H9 (cell line): Measurements from ENCODE around the gene KIF21A. TPM values are rescaled to one million over a fixed set of nuclear protein-coding genes. Genes with fewer than 3 reads are reported as not detected.

Experiments
- DNase-seq: peaks from one replicate; pipeline ENCODE4 v3.0.0-alpha.2; 2017
- H2AFZ ChIP-seq: one replicate; pipeline ENCODE4 v1.6.1; 2013; ENCODE audit warnings: mild to moderate bottlenecking, low read length, control low read depth, moderate library complexity
- H2AK5ac ChIP-seq: 2 replicates; pipeline ENCODE4 v1.6.1; 2013; ENCODE audit warnings: low read length, control low read depth, mixed read lengths; ENCODE audit not compliant: insufficient read length
- H2BK120ac ChIP-seq: one replicate; pipeline ENCODE4 v1.6.1; 2013; ENCODE audit warnings: low read depth, mild to moderate bottlenecking, low read length, control low read depth, inconsistent platforms; ENCODE audit not compliant: poor library complexity, severe bottlenecking
- H2BK12ac ChIP-seq: 2 replicates; pipeline ENCODE4 v1.6.1; 2013; ENCODE audit warnings: low read length, control low read depth, mixed read lengths, low read depth; ENCODE audit not compliant: insufficient read length
- H2BK15ac ChIP-seq: 2 replicates; pipeline ENCODE4 v1.6.1; 2013; ENCODE audit warnings: low read depth, low read length, control low read depth
- H2BK20ac ChIP-seq: one replicate; pipeline ENCODE4 v1.6.1; 2013; ENCODE audit warnings: low read depth, mild to moderate bottlenecking, low read length, control low read depth, inconsistent platforms; ENCODE audit not compliant: poor library complexity, severe bottlenecking
- H2BK5ac ChIP-seq: 2 replicates; pipeline ENCODE4 v1.6.1; 2013; ENCODE audit warnings: low read length, control low read depth, mixed read lengths; ENCODE audit not compliant: insufficient read length
- H3K14ac ChIP-seq: 2 replicates; pipeline ENCODE4 v1.6.1; 2013; ENCODE audit warnings: low read length, control low read depth; ENCODE audit not compliant: insufficient read depth
- H3K18ac ChIP-seq: 2 replicates; pipeline ENCODE4 v1.6.1; 2013; ENCODE audit warnings: low read depth, mild to moderate bottlenecking, mixed read lengths, low read length, control low read depth; ENCODE audit not compliant: insufficient read length
- H3K23ac ChIP-seq: 2 replicates; pipeline ENCODE4 v1.6.1; 2013; ENCODE audit warnings: low read length, control low read depth, mixed read lengths, low read depth; ENCODE audit not compliant: insufficient read length
- H3K23me2 ChIP-seq: 2 replicates; pipeline ENCODE4 v1.6.1; 2013; ENCODE audit warnings: low read depth, mild to moderate bottlenecking, mixed read lengths, low read length, control low read depth; ENCODE audit not compliant: insufficient read length, poor library complexity, severe bottlenecking
- H3K27ac ChIP-seq: 2 replicates; pipeline ENCODE4 v1.5.1; 2013; ENCODE audit warnings: low read length, control low read depth, mixed read lengths, low read depth; ENCODE audit not compliant: insufficient read length
- H3K27me3 ChIP-seq: 2 replicates; pipeline ENCODE4 v1.6.1; 2013; ENCODE audit warnings: low read length, control low read depth, inconsistent platforms; ENCODE audit not compliant: insufficient read depth
- H3K4ac ChIP-seq: 2 replicates; pipeline ENCODE4 v1.6.1; 2013; ENCODE audit warnings: low read depth, mild to moderate bottlenecking, control low read depth, inconsistent platforms, low read length, moderate library complexity
- H3K4me1 ChIP-seq: 2 replicates; pipeline ENCODE4 v1.6.1; 2013; ENCODE audit warnings: low read length, control low read depth, inconsistent platforms; ENCODE audit not compliant: insufficient read depth
- H3K4me2 ChIP-seq: 2 replicates; pipeline ENCODE4 v1.6.1; 2013; ENCODE audit warnings: low read length, control low read depth, mixed read lengths; ENCODE audit not compliant: insufficient read length, insufficient read depth
- H3K56ac ChIP-seq: 2 replicates; pipeline ENCODE4 v1.6.1; 2013; ENCODE audit warnings: low read depth, mild to moderate bottlenecking, mixed read lengths, low read length, control low read depth; ENCODE audit not compliant: insufficient read length
- H3K79me1 ChIP-seq: 2 replicates; pipeline ENCODE4 v1.6.1; 2013; ENCODE audit warnings: low read depth, mild to moderate bottlenecking, moderate library complexity, low read length, control low read depth, inconsistent platforms; ENCODE audit not compliant: insufficient read depth, poor library complexity, severe bottlenecking
- H3K79me2 ChIP-seq: 2 replicates; pipeline ENCODE4 v1.6.1; 2013; ENCODE audit warnings: low read length, control low read depth, inconsistent platforms; ENCODE audit not compliant: insufficient read depth
- H3K9ac ChIP-seq: 2 replicates; pipeline ENCODE4 v1.6.1; 2013; ENCODE audit warnings: low read length, control low read depth, mixed read lengths; ENCODE audit not compliant: insufficient read length; ENCODE audit errors: extremely low read depth
- H3K9me3 ChIP-seq: one replicate; pipeline ENCODE4 v1.6.1; 2013; ENCODE audit warnings: low read depth, low read length, inconsistent platforms; ENCODE audit not compliant: control insufficient read depth
- H3T11ph ChIP-seq: one replicate; pipeline ENCODE4 v1.6.1; 2013; ENCODE audit warnings: mild to moderate bottlenecking, low read length, control low read depth, inconsistent platforms
- H4K20me1 ChIP-seq: one replicate; pipeline ENCODE4 v1.6.1; 2013; ENCODE audit not compliant: control insufficient read depth, insufficient read length, insufficient read depth
- H4K5ac ChIP-seq: 2 replicates; pipeline ENCODE4 v1.6.1; 2013; ENCODE audit warnings: low read depth, mild to moderate bottlenecking, mixed read lengths, low read length, control low read depth; ENCODE audit not compliant: insufficient read length
- H4K8ac ChIP-seq: replicated peaks from 2 replicates; pipeline ENCODE4 v1.6.1; 2013; ENCODE audit warnings: low read length, control low read depth, mixed read lengths, low read depth; ENCODE audit not compliant: insufficient read length
- H4K91ac ChIP-seq: 2 replicates; pipeline ENCODE4 v1.6.1; 2013; ENCODE audit warnings: low read depth, mild to moderate bottlenecking, moderate library complexity, mixed read lengths, low read length, control low read depth; ENCODE audit not compliant: insufficient read length
- H3K27ac Mint-ChIP-seq, 3 experiments: 2 replicates in 2 of 3; 3 replicates in 1 of 3; pipeline ENCODE4 v1.8.0; 2020 to 2021; ENCODE audit warnings: mixed read lengths in 3 of 3, mild to moderate bottlenecking in 1 of 3, moderate library complexity in 1 of 3
- H3K27me3 Mint-ChIP-seq: 2 replicates; pipeline ENCODE4 v1.8.0; 2021; ENCODE audit warnings: low read depth, mild to moderate bottlenecking, moderate library complexity, mixed read lengths
- H3K36me3 Mint-ChIP-seq, 3 experiments: 2 replicates in 2 of 3; 3 replicates in 1 of 3; pipeline ENCODE4 v1.8.0; 2020 to 2021; ENCODE audit warnings: low read depth in 3 of 3, mixed read lengths in 3 of 3; ENCODE audit not compliant: insufficient read depth in 1 of 3
- H3K4me1 Mint-ChIP-seq, 2 experiments: 2 replicates each; pipeline ENCODE4 v1.8.0; 2020; ENCODE audit warnings: mixed read lengths in 2 of 2
- H3K4me3 Mint-ChIP-seq, 2 experiments: 2 replicates in 1 of 2; 3 replicates in 1 of 2; pipeline ENCODE4 v1.8.0; 2020 to 2021; ENCODE audit warnings: mild to moderate bottlenecking in 2 of 2, mixed read lengths in 2 of 2, moderate library complexity in 1 of 2
- H3K9me3 Mint-ChIP-seq, 2 experiments: 2 replicates in 1 of 2; 3 replicates in 1 of 2; pipeline ENCODE4 v1.8.0; 2020; ENCODE audit warnings: mild to moderate bottlenecking in 2 of 2, mixed read lengths in 2 of 2, moderate library complexity in 1 of 2
- WGBS: extraction: QIAGEN DNeasy Blood & Tissue Kit; methylation state at CpG from one replicate; pipeline ENCODE4 v1.1.7; 2013; ENCODE audit warnings: missing lambda C conversion rate, low lambda C conversion rate, mixed read lengths; ENCODE audit not compliant: insufficient read length; ENCODE audit errors: extremely low coverage; 5-methylcytosine and 5-hydroxymethylcytosine counted together
- total RNA-seq: library from RNA; stranded (reverse); gene quantifications from 2 replicates; pipeline ENCODE4 v1.2.1, GENCODE V29; 2021
- TF ChIP-seq, protein P1 (sequence below): fragments of 200-600 bp; sonication (generic); conservative IDR thresholded peaks from 3 replicates; pipeline ENCODE4 v1.8.0; 2021; ENCODE audit warnings: antibody characterized with exemption, mild to moderate bottlenecking

The KIF21A gene
- total RNA-seq, 1 experiment from 2014 or later: 17.2 TPM

DNA sequence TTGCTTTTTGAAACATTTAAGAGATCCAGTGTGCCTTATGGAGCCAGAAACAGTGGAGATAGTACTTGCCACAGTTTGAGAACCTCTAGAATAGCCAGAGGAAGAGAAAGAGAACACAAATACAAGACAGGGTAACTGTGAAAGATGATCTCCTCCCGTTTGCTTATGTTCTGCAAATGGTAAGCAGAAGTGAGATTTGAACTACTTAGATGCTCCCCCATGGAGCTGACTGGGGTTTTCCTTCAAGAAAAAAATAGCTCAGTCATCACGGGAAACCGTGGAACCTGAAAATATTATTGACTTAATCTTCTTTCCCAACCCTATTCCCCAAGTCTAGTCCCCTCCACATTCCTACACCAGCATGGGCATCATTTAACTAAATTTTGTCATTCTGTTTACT, 87.1 kb downstream of the KIF21A start:
- Histone ChIP-seq H3T11ph (no peak overlapping the region), H4K20me1 (no peaks in the 10 kb centered on the region), H2BK20ac (no peak overlapping the region), H3K23me2 (no peaks in the 10 kb centered on the region), H3K4me2 (no peak overlapping the region), H3K9ac (no peak overlapping the region), H2AK5ac (no peak overlapping the region), H3K9me3 (no peaks in the 10 kb centered on the region), H4K91ac (no peak overlapping the region), H3K56ac (no peak overlapping the region), H4K5ac (no peak overlapping the region), H3K27ac (no peak overlapping the region), H3K23ac (no peak overlapping the region), H2AFZ (no peak overlapping the region), H3K27me3 (no peaks in the 10 kb centered on the region), H2BK5ac (no peak overlapping the region), H3K79me1 (no peaks in the 10 kb centered on the region), H3K79me2 (no peaks in the 10 kb centered on the region), H3K18ac (no peak overlapping the region), H3K14ac (no peak overlapping the region), H2BK12ac (no peak overlapping the region), H3K4me1 (no peaks in the 10 kb centered on the region), H2BK120ac (no peak overlapping the region), H2BK15ac (no peak overlapping the region), H3K4ac (no peak overlapping the region), H4K8ac (no peak overlapping the region)
- no peak for DNase-seq
- no peak overlapping the region for H3K27ac Mint-ChIP-seq
- peaks cover 7 to 13% (median 8%) of the 10 kb centered on the region in 3 experiments; a peak in 5 of 7 replicates for H3K36me3 Mint-ChIP-seq
- no peak overlapping the region for H3K4me3 Mint-ChIP-seq
- TF ChIP-seq, protein P1, sequence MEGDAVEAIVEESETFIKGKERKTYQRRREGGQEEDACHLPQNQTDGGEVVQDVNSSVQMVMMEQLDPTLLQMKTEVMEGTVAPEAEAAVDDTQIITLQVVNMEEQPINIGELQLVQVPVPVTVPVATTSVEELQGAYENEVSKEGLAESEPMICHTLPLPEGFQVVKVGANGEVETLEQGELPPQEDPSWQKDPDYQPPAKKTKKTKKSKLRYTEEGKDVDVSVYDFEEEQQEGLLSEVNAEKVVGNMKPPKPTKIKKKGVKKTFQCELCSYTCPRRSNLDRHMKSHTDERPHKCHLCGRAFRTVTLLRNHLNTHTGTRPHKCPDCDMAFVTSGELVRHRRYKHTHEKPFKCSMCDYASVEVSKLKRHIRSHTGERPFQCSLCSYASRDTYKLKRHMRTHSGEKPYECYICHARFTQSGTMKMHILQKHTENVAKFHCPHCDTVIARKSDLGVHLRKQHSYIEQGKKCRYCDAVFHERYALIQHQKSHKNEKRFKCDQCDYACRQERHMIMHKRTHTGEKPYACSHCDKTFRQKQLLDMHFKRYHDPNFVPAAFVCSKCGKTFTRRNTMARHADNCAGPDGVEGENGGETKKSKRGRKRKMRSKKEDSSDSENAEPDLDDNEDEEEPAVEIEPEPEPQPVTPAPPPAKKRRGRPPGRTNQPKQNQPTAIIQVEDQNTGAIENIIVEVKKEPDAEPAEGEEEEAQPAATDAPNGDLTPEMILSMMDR: no peak
- H3K9me3 Mint-ChIP-seq: no peaks in the 10 kb centered on the region
- H3K27me3 Mint-ChIP-seq: no peaks in the 10 kb centered on the region
- no CpG with 5 or more reads among the region's 3 CpGs for WGBS
- no peaks in the 10 kb centered on the region for H3K4me1 Mint-ChIP-seq
